Raji (cell line): Measurements from ENCODE around the gene PKP4.

ENCODE experiments used
- POLR2A ChIP-seq: IDR thresholded peaks from 2 replicates; pipeline ENCODE4 v1.6.1; 2011; ENCODE audit warnings: low read depth, low read length, control low read depth; ENCODE audit not compliant: insufficient read depth

The PKP4 gene

GRCh38 chr2:158691619-158692018, 234.9 kb downstream of the PKP4 start:
- TF ChIP-seq POLR2A = no peak

GRCh38 chr2:158692372-158693103, 235.8 kb downstream of the PKP4 start:
- TF ChIP-seq POLR2A = no peak

GRCh38 chr2:158693476-158693875, 236.7 kb downstream of the PKP4 start:
- TF ChIP-seq POLR2A = no peak

- TF ChIP-seq POLR2A = no peak
Observed at GRCh38 chr2:158695305-158695704, 238.6 kb downstream of the PKP4 start.

GRCh38 chr2:158699323-158699722, 242.6 kb downstream of the PKP4 start:
- TF ChIP-seq POLR2A = no peak

GRCh38 chr2:158701101-158701500, 244.3 kb downstream of the PKP4 start:
- no peak for TF ChIP-seq POLR2A

- no peak for TF ChIP-seq POLR2A
Observed at GRCh38 chr2:158702740-158703139, 246.0 kb downstream of the PKP4 start.

- TF ChIP-seq POLR2A = no peak
Observed at GRCh38 chr2:158712791-158713522, 256.2 kb downstream of the PKP4 start.

- TF ChIP-seq POLR2A = no peak
Observed at GRCh38 chr2:158713523-158714138, 256.9 kb downstream of the PKP4 start.

- TF ChIP-seq POLR2A = no peak
Observed at GRCh38 chr2:158714420-158714819, 257.7 kb downstream of the PKP4 start.

GRCh38 chr2:158715357-158715756, 258.6 kb downstream of the PKP4 start:
- TF ChIP-seq POLR2A = no peak

- no peak for TF ChIP-seq POLR2A
Observed at GRCh38 chr2:158716121-158716791, 259.5 kb downstream of the PKP4 start.

GRCh38 chr2:158716921-158717320, 260.2 kb downstream of the PKP4 start:
- TF ChIP-seq POLR2A = no peak

- TF ChIP-seq POLR2A = no peak
Observed at GRCh38 chr2:158717366-158718195, 260.8 kb downstream of the PKP4 start.

- no peak for TF ChIP-seq POLR2A
Observed at GRCh38 chr2:158718196-158718585, 261.4 kb downstream of the PKP4 start.
